Measurements from ENCODE around the gene CACNA2D1.

CACNA2D1 gene

GRCh38 chr7:82173400-82174021, 270.1 kb downstream of the CACNA2D1 start:
- TF ChIP-seq FOXP2 (optimal IDR thresholded peaks at IDR 0.05; ENCODE audit: borderline replicate concordance, extremely low read depth, extremely low read length, insufficient read depth), result no peak
- no peak for TF ChIP-seq SIN3A (IDR thresholded peaks at IDR 0.05; ENCODE audit: borderline replicate concordance, insufficient read depth, low read length)
- no peak for TF ChIP-seq REST (IDR thresholded peaks at IDR 0.05; ENCODE audit: insufficient read depth in 1 of 2, low read depth in 2 of 2, low read length in 2 of 2)
- TF ChIP-seq POLR2AphosphoS5 (IDR thresholded peaks at IDR 0.05; ENCODE audit: low read depth, low read length), result no peak
- no peak for TF ChIP-seq TAF1 (IDR thresholded peaks at IDR 0.05; ENCODE audit: borderline replicate concordance, insufficient read depth, low read length)

- TF ChIP-seq SIN3A (IDR thresholded peaks at IDR 0.05; ENCODE audit: borderline replicate concordance, insufficient read depth, low read length) (no peak), FOXP2 (optimal IDR thresholded peaks at IDR 0.05; ENCODE audit: borderline replicate concordance, extremely low read depth, extremely low read length, insufficient read depth) (no peak), TAF1 (IDR thresholded peaks at IDR 0.05; ENCODE audit: borderline replicate concordance, insufficient read depth, low read length) (no peak), REST (IDR thresholded peaks at IDR 0.05; ENCODE audit: insufficient read depth in 1 of 2, low read depth in 2 of 2, low read length in 2 of 2) (no peak), POLR2AphosphoS5 (IDR thresholded peaks at IDR 0.05; ENCODE audit: low read depth, low read length) (no peak)
These were observed 270.7 kb downstream of the CACNA2D1 start for GRCh38 chr7:82172881-82173280.

DNA sequence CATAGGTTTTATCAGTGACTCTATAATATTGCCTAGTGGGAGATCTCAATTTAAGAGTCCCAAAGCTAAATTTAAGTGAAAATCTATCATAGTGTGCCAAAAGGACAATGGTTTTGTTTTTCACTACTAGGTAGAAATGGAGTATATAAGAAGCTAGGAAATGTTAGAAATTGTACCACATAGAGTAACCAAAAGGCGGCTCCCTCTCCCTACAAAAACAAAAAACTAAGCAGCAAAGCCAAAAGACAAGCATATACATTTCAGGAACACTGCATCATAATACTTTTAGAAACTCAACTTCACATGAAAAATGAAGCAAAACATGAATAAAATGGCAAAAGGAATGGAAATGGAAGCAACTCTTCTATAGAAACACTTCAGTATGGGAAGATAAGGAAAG, 271.6 kb downstream of the CACNA2D1 start:
- TF ChIP-seq SIN3A (IDR thresholded peaks at IDR 0.05; ENCODE audit: borderline replicate concordance, insufficient read depth, low read length) (no peak), FOXP2 (optimal IDR thresholded peaks at IDR 0.05; ENCODE audit: borderline replicate concordance, extremely low read depth, extremely low read length, insufficient read depth) (no peak), REST (IDR thresholded peaks at IDR 0.05; ENCODE audit: insufficient read depth in 1 of 2, low read depth in 2 of 2, low read length in 2 of 2) (no peak), TAF1 (IDR thresholded peaks at IDR 0.05; ENCODE audit: borderline replicate concordance, insufficient read depth, low read length) (no peak), POLR2AphosphoS5 (IDR thresholded peaks at IDR 0.05; ENCODE audit: low read depth, low read length) (no peak)

DNA sequence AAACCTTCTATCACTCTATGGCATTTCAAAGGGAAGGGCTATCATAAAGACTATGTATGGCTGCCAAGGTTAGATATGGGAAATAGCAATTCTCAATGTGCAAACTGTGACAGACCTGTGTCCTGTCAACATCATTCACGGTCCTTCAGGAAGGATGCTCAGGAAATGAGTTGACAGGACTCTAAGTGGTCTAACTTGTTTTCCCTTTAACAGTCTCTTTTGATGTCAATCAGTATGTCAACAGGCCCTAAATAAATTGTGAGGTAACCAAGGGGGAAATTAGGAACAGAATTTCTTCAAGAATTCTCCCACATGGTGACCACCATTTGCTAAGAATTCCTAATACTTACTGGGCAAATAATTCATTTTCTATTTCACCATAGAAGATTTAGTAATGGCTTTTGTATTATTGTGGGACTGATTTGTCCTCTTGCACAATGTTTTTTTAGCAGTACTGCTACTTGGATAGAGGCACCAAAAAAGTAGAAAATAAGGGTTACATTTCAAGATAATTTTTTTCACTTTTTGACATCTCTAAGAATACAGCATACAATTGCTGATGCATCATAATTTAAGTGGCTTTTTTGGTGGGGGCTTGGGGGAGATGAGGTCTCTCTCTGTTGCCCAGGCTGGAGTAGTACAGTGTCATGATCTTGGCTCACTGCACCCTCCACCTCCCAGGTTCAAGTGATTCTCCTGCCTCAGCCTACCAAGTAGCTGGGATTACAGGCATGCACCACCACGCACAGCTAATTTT, 275.8 kb downstream of the CACNA2D1 start:
- no peak for TF ChIP-seq SIN3A (IDR thresholded peaks at IDR 0.05; ENCODE audit: borderline replicate concordance, insufficient read depth, low read length)
- no peak for TF ChIP-seq POLR2AphosphoS5 (IDR thresholded peaks at IDR 0.05; ENCODE audit: low read depth, low read length)
- TF ChIP-seq TAF1 (IDR thresholded peaks at IDR 0.05; ENCODE audit: borderline replicate concordance, insufficient read depth, low read length), result no peak
- TF ChIP-seq REST (IDR thresholded peaks at IDR 0.05; ENCODE audit: insufficient read depth in 1 of 2, low read depth in 2 of 2, low read length in 2 of 2), result no peak
- no peak for TF ChIP-seq FOXP2 (optimal IDR thresholded peaks at IDR 0.05; ENCODE audit: borderline replicate concordance, extremely low read depth, extremely low read length, insufficient read depth)
